ENCODE data around the gene NCOA7.

GRCh38 chr6:125872259-125872921 is 81.6 kb downstream of the NCOA7 start:
- no peak for TF ChIP-seq POLR2AphosphoS5 (IDR thresholded peaks at IDR 0.05; ENCODE audit: low read depth, low read length)
- TF ChIP-seq CTCF (IDR thresholded peaks at IDR 0.05): no peak

Data from Panc1 (cell line).